MM.1S (cell line): ENCODE measurements around the gene FNTB.

Source experiments
- DNase-seq: peaks from one replicate; pipeline ENCODE4 v3.0.0-alpha.2; 2015
- H2AFZ ChIP-seq: fragments of 300-600 bp; sonication (generic); 2 replicates; pipeline ENCODE4 v1.6.0; 2016; ENCODE audit warnings: antibody characterized with exemption, low read length
- H3F3A ChIP-seq: fragments of 300-600 bp; sonication (generic); 2 replicates; pipeline ENCODE4 v1.6.1; 2016; ENCODE audit warnings: mild to moderate bottlenecking, antibody characterized with exemption, low read length, moderate library complexity, mixed read lengths; ENCODE audit not compliant: insufficient read depth
- H3K27ac ChIP-seq: fragments of 300-600 bp; sonication (generic); 2 replicates; pipeline ENCODE4 v1.5.1; 2016; ENCODE audit warnings: mild to moderate bottlenecking, low read length
- H3K27me3 ChIP-seq: fragments of 300-600 bp; sonication (generic); replicated peaks from 2 replicates; pipeline ENCODE4 v1.6.0; 2016; ENCODE audit warnings: low read length; ENCODE audit not compliant: insufficient read depth
- H3K36me3 ChIP-seq: fragments of 300-600 bp; sonication (generic); replicated peaks from 2 replicates; pipeline ENCODE4 v1.6.1; 2016; ENCODE audit warnings: mild to moderate bottlenecking, low read length, mixed read lengths; ENCODE audit not compliant: insufficient read depth
- H3K4me1 ChIP-seq: fragments of 300-600 bp; sonication (generic); 2 replicates; pipeline ENCODE4 v1.6.1; 2016; ENCODE audit warnings: low read length, mixed read lengths
- H3K4me2 ChIP-seq: fragments of 300-600 bp; sonication (generic); 2 replicates; pipeline ENCODE4 v1.6.0; 2016; ENCODE audit warnings: low read depth, low read length
- H3K4me3 ChIP-seq: fragments of 300-600 bp; sonication (generic); 2 replicates; pipeline ENCODE4 v1.5.1; 2016; ENCODE audit warnings: low read length, mixed read lengths
- H3K79me2 ChIP-seq: fragments of 300-600 bp; sonication (generic); 2 replicates; pipeline ENCODE4 v1.6.1; 2016; ENCODE audit warnings: mixed run types, low read length, mixed read lengths
- H3K9ac ChIP-seq: fragments of 300-600 bp; sonication (generic); 2 replicates; pipeline ENCODE4 v1.6.1; 2016; ENCODE audit warnings: low read length, mixed read lengths
- H3K9me2 ChIP-seq: fragments of 300-600 bp; sonication (generic); replicated peaks from 2 replicates; pipeline ENCODE4 v1.6.1; 2016; ENCODE audit warnings: mild to moderate bottlenecking, low read length, mixed read lengths; ENCODE audit not compliant: insufficient read depth
- H3K9me3 ChIP-seq: fragments of 300-600 bp; sonication (generic); replicated peaks from 2 replicates; pipeline ENCODE4 v1.6.1; 2016; ENCODE audit warnings: mild to moderate bottlenecking, low read length, mixed read lengths; ENCODE audit not compliant: insufficient read depth
- H4K20me1 ChIP-seq: fragments of 300-600 bp; sonication (generic); 2 replicates; pipeline ENCODE4 v1.6.1; 2016; ENCODE audit warnings: mild to moderate bottlenecking, low read length, moderate library complexity, mixed read lengths; ENCODE audit not compliant: insufficient read depth
- CTCF ChIP-seq: fragments of 300-600 bp; sonication (generic); IDR thresholded peaks from 2 replicates; pipeline ENCODE4 v1.5.1; 2016; ENCODE audit warnings: antibody characterized with exemption, low read length, mixed read lengths
- EZH2 ChIP-seq: fragments of 300-600 bp; sonication (generic); optimal IDR thresholded peaks from 2 replicates; pipeline ENCODE3; 2017; ENCODE audit warnings: low read depth, mild to moderate bottlenecking, antibody characterized with exemption, low read length, mixed read lengths
- EZH2phosphoT487 ChIP-seq: fragments of 300-600 bp; sonication (generic); IDR thresholded peaks from 2 replicates; pipeline ENCODE4 v1.6.1; 2018; ENCODE audit warnings: antibody characterized with exemption, low read length

The FNTB gene

GRCh38 chr14:65071544-65071943, 84.8 kb downstream of the FNTB start:
- Histone ChIP-seq H3K4me3 (no peak overlapping the region), H3K9me2 (no peaks in the 10 kb centered on the region), H3K27me3 (no peaks in the 10 kb centered on the region), H3K4me2 (no peak overlapping the region), H3F3A (peaks cover 6% of the 10 kb centered on the region), H3K9me3 (no peaks in the 10 kb centered on the region), H3K4me1 (peaks cover 4% of the 10 kb centered on the region; the same call in 1 of the 2 replicates), H3K27ac (no peak overlapping the region), H3K36me3 (no peaks in the 10 kb centered on the region), H3K9ac (no peak overlapping the region), H2AFZ (no peak overlapping the region), H3K79me2 (no peaks in the 10 kb centered on the region), H4K20me1 (no peaks in the 10 kb centered on the region)
- DNase-seq: no peak
- TF ChIP-seq CTCF (no peak), EZH2 (no peak), EZH2phosphoT487 (no peak)

DNA sequence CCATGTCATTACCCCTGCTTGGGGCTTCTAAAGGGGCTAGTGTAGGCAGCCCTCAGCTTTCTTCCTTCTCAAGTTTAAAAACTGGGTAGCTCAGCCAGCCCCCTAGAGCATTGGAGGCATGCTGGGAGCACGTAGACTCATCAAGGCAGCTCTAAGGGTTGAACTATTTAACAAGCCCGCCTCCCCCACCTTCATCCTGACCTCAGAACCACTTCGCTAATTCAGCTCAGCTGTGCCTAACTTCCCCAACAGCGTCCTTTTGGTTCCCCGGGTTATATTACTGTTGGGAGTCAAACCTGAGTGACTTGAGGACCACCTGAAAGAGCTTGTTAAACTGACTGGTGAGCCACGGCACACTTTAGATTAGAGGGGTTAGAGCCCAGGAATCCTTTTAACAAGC, 85.6 kb downstream of the FNTB start:
- Histone ChIP-seq H4K20me1 (no peaks in the 10 kb centered on the region), H3K4me3 (no peak overlapping the region), H3F3A (peaks cover 6% of the 10 kb centered on the region), H2AFZ (no peak overlapping the region), H3K27ac (no peak overlapping the region), H3K79me2 (no peaks in the 10 kb centered on the region), H3K9ac (no peak overlapping the region), H3K27me3 (no peaks in the 10 kb centered on the region), H3K4me1 (peaks cover 4% of the 10 kb centered on the region; the same call in 1 of the 2 replicates), H3K4me2 (no peak overlapping the region), H3K9me3 (no peaks in the 10 kb centered on the region), H3K36me3 (no peaks in the 10 kb centered on the region), H3K9me2 (no peaks in the 10 kb centered on the region)
- no peak for TF ChIP-seq CTCF
- TF ChIP-seq EZH2: no peak
- no peak for TF ChIP-seq EZH2phosphoT487
- no peak for DNase-seq

- H3K4me2 ChIP-seq: no peak overlapping the region
- no peaks in the 10 kb centered on the region for H3K9me2 ChIP-seq
- H3K9me3 ChIP-seq: no peaks in the 10 kb centered on the region
- H3K4me3 ChIP-seq: no peak overlapping the region
- no peaks in the 10 kb centered on the region for H3K79me2 ChIP-seq
- H4K20me1 ChIP-seq: no peaks in the 10 kb centered on the region
- no peaks in the 10 kb centered on the region for H3K36me3 ChIP-seq
- TF ChIP-seq CTCF: no peak
- H3K27me3 ChIP-seq: no peaks in the 10 kb centered on the region
- H3F3A ChIP-seq: peaks cover 6% of the 10 kb centered on the region
- no peak for DNase-seq
- H3K9ac ChIP-seq: no peak overlapping the region
- no peak overlapping the region for H2AFZ ChIP-seq
- peaks cover 4% of the 10 kb centered on the region; the same call in 1 of the 2 replicates for H3K4me1 ChIP-seq
- no peak overlapping the region for H3K27ac ChIP-seq
These were observed 86.2 kb downstream of the FNTB start for GRCh38 chr14:65072937-65073336.
